HG03521 (cell line): ENCODE measurements around the gene CCDC24.

Experiments used
- ATAC-seq: cut with Tn5 transposase; IDR thresholded peaks from one replicate; pipeline ENCODE4 v1.9.1; 2021; ENCODE audit warnings: mild to moderate bottlenecking, moderate library complexity; ENCODE audit not compliant: unreplicated experiment

Gene CCDC24

DNA sequence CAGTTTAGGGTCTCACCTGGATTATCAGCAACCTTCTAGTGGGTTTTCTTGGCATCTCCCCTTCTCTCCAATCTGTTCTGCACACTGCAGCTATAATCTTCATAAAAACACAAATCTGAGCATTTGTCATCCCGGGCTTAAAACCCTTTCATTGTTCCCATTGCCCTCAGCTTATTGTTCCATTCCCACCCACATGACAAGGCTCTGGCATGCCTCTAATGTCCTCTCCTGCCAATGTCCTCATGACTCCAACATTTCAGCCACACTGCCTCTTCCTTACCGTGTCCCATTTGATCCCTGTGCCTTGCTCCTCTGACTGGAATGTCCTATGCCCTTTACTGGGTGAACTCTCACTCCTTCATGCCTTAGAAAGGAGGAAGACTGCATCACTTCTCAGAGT is 29.1 kb upstream of the CCDC24 start:
- no peak for ATAC-seq

DNA sequence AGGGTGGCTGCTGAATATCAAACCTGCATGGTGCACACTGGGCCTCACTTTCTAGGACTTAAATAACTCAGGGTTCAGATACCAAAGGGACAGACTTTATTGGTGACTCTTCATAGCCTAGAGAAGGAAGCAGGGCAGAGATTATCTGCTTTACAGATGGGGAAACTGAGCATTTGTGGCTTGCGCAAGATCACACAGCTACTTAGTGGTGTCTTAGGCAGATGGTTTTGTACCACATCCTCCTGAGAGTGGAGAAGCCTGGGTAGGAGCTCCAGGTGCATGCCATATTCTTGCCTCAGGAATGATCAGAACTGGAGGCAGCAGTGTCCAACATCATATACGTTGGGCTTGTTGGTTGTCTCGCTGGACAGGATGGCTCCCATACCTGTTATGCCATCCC is 28.4 kb upstream of the CCDC24 start:
- no peak for ATAC-seq

DNA sequence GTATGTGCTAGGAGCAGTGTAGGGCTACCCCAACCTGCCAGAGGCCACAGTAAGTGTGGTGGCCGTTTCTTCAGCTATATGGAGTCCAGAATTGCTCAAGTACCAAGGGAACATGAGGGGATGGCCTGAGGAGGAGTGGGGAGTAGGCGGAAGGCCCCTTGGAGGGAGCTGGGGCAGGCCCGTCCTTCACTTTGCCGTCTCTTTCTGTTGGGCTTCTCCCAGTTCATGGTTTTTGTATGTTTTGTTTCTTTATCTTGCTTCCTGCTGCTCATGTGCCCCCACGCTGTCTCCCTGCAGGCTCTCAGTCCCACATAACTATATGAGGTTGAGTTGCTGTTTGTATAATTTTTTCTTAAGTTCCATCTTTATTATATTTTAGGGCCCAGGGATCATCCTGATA is 27.5 kb upstream of the CCDC24 start:
- no peak for ATAC-seq

DNA sequence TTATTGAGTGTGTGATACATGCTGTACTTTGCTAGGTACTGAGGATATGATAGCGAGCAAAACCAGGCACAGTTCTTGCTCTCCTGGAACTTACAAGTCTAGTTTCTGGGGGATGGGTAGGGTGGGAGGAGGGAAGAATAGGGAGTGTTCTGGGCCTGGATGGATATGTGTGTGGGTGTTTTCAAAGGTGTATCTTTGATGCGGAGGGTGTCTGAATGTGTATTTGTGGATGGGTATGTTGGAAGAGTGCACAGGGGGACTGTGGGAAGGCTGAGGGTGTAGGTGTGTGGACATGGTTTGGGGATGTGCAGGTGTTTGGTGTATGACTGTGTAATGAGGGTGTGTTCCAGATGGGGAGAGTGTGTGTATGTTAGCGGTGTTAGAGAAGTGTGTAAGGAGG is 26.1 kb upstream of the CCDC24 start:
- ATAC-seq = no peak

DNA sequence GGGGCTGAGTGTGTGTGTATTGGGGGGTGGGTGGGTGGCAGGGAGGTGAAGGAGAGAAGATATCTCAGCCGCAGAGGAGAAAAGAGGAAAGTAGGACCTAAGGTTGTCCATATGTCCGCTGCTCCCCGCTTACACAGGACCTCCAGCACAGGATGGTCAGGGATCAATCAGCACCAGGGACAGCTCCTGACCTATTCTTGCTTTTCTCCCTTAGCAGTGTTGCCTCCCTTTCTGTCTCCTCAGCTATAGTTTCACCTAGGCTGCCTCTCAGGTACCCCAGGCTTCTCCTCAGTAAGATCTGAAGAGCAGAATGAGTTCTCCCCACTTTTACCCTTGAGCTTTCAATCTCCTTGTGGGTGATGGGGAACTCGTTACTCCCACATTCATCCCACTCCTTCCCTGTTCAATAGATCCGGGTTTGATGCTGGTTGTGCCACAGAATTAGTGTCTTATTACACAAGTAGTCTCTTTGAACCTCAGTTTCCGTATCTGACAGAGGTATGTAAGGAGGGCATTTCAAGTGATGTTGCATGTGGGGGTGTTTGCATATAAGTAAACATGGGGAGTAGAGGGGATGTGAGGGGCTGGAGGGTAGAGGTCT is 23.0 kb upstream of the CCDC24 start:
- ATAC-seq = no peak

DNA sequence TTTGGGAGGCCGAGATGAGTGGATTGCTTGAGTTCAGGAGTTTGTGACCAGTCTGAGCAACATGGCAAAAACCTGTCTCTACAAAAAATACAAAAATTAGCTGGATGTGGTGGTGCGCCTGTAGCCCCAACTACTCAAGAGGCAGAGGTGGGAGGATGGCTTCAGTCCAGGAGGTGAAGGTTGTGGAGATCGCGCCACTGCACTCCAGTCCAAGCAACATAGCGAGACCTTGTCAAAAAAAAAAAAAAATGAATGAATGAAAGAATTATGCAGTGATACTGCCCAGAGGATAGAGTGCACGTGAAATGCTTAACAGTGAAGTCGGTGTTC is 22.0 kb upstream of the CCDC24 start:
- ATAC-seq = no peak

DNA sequence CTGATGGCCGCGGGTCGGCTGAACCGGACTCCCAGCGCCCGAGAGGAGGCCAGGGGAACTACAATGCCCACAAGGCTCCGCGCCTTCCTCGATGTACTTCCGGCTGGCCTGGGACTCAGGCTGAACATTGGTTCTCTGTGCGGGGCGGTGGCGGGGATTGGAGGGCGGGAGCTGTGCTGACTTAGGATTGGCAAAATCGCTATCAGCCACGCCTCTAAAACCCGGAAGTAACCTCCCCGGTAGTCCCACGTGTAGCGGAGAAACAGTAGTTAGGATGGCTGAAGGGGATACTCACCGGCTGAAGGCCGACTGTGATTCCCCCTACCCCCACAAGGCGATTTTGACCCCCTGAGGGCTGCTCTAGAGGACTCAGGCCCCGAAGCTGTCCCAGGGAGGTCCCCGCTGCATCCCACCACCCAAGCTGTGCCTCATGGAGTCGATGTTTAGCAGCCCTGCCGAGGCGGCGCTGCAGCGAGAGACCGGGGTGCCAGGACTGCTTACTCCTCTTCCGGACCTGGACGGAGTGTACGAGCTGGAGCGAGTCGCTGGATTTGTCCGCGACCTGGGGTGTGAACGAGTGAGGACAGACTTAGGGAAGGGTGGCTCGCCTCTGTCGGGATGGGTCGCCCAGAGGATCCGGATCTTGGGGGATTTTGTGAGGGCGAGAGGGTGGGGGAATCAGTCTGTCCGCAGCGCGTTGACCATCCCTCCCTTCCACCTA is 21.5 kb upstream of the CCDC24 start, which contains the start of gene DPH2:
Gene DPH2 (plus strand): TSS at position 265 of the 721 bp plus-strand sequence. CDS start 166 bp downstream, at position 431.
- peak; percentile 84 for ATAC-seq

DNA sequence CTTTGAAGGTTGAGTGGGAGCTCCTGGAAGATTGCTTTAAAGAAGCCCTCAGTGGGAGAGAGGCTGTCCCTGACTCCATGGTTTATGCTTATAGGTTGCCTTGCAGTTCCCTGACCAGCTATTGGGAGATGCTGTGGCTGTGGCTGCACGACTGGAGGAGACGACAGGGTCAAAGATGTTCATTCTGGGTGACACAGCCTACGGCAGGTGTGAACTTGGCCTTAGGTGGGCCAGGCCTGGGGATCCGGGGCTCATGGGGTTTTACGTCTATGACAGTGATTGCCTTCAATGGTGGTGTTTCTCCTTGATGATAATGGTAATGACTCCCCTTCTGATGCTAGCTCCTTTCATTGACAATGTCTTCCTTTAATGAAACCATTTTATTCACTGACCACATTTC is 20.9 kb upstream of the CCDC24 start:
- no peak for ATAC-seq

DNA sequence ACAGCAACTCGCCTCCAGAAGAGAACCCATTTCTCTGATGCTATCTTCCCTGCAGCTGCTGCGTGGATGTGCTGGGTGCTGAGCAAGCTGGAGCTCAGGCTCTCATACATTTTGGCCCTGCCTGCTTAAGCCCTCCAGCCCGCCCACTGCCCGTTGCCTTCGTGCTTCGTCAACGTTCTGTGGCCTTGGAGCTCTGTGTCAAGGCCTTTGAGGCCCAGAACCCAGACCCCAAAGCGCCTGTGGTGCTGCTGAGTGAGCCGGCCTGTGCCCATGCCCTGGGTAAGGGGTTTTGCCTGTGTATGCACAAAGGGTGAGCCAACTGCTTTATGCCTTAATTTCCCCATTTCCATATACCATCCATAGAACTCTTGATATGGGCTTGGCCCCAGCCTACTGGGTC is 20.5 kb upstream of the CCDC24 start:
- no peak for ATAC-seq

DNA sequence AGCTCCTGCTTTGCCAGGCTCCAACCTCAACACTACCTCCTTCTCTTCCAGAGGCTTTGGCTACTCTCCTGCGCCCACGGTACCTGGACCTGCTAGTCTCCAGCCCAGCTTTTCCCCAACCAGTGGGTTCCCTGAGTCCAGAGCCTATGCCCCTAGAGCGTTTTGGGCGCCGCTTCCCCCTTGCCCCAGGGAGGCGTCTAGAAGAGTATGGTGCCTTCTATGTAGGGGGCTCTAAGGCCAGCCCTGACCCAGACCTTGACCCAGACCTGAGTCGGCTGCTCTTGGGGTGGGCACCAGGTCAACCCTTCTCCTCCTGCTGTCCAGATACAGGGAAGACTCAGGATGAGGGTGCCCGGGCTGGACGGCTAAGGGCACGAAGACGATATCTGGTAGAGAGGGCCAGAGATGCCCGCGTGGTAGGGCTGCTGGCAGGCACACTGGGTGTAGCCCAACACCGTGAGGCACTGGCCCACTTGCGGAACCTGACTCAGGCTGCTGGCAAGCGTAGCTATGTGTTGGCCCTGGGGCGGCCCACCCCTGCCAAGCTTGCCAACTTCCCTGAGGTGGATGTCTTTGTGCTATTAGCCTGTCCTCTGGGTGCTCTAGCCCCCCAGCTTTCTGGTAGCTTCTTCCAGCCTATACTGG is 19.9 kb upstream of the CCDC24 start:
- ATAC-seq = no peak

DNA sequence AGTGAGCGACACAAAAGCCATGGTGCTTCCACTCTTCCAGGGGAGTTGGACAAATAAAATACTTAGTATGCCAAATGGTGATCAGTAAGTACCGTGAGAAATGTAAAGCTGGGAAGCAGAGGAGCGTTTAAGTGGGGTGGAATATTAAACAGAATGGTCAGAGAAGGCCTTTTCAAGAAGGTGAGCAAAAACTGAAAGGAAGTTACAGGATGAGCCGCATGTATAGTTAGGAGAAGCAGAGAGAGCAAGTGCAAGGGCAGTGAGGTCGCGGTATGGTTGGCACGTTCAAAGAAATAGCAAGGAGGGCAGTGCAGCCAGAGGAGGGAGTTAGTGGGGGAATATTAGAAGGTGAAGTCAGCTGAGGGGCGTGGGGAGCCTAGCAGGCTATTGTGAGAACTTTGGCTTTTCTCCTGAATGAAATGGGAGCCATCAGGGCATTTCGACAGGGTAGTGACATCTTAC is 17.4 kb upstream of the CCDC24 start:
- no peak for ATAC-seq

DNA sequence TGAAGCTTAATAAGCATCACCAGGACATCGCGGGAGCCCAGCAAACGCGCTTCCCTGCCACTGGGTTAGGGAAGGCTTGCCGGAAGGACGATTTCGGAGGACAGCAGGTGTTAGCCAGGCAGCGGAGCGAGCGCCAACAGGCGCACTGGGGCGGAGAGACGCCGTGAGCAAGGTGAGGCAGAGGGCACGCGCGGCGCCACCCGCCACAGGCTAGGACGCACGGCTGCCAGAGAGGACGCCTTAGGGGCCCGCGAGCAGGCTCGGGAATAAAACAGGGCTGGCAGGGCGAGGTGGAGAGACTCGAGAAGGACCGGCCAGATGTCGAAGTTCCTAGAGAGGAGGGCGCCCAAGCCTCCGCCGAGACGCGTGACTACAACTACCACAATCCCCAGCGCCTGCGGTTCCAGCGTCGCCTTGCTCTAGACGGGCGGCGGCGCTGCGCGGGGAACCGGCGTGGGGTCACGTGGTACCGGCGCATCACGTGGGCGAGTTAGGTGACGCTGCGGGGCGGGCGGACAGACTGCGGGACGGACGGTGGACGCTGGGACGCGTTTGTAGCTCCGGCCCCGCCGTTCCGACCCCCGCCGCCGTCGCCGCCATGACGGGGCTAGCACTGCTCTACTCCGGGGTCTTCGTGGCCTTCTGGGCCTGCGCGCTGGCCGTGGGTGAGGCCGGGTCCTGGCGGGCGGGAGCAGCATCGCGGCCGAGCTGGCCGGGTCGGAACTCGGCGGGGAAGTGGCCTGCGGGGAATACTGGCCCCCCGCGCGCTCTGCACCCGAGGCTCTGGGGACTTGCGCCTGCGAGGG is 16.8 kb upstream of the CCDC24 start, which contains the start of gene ATP6V0B:
Gene ATP6V0B (plus strand): TSS at position 518 of the 806 bp plus-strand sequence. CDS start 81 bp downstream, at position 599.
- peak; percentile 53 for ATAC-seq

DNA sequence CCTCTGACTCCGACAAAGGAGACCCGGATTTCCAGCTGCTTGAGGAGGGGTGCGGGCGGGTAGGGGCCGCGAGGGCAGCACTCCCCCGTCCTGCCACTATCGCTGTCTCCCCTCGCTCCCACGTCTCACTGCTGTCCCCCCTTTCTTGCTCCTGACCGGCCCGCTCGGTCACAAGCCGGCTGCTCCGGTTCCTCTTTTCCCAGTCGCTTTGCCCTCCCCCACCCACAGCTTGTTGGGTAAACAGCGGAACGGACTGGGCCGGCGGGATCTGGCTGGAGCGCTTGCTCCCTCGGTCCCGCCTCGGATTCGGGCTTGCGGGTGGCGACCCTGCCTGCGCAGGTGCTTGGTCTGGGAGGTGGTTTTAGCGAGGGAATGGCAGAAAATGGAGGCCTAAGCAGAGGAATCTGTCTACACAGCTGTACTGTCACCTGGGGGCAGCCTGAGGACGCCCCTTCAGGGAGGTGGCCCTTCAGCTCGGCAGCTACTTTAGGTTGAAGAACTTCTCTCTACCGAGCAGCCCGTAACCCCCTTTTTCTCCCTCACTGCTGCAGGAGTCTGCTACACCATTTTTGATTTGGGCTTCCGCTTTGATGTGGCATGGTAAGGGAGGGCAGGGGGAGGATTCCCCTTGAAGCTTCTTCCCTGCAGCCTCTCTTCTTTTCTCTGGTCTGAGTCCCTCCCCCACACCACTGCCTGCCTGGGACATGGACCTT is 16.0 kb upstream of the CCDC24 start:
- peak; percentile 8 for ATAC-seq

DNA sequence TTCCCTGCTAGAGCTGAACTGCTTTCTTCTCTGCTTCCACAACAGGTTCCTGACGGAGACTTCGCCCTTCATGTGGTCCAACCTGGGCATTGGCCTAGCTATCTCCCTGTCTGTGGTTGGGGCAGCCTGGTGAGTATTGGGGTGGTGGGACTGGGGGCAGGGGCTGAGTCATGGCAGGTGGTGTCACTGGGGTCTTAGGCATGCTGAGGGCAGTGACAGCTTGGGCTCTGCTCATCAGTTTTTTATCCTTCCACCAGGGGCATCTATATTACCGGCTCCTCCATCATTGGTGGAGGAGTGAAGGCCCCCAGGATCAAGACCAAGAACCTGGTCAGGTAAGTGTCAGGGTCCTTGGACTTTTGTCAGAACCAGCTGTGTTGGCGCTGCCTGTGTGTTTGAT is 15.4 kb upstream of the CCDC24 start:
- ATAC-seq = no peak

DNA sequence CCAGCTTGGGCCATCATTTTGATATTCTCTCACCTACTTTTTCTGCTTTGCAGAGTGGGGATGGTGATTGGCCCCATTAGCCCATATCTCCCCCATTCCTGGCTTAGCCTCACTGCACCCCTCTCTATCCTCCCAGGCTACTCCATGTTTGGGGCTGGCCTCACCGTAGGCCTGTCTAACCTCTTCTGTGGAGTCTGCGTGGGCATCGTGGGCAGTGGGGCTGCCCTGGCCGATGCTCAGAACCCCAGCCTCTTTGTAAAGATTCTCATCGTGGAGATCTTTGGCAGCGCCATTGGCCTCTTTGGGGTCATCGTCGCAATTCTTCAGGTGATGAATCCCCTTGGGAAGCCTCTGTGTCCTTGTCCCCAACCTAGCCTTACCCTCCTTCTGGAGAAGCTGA is 14.5 kb upstream of the CCDC24 start:
- ATAC-seq = no peak

DNA sequence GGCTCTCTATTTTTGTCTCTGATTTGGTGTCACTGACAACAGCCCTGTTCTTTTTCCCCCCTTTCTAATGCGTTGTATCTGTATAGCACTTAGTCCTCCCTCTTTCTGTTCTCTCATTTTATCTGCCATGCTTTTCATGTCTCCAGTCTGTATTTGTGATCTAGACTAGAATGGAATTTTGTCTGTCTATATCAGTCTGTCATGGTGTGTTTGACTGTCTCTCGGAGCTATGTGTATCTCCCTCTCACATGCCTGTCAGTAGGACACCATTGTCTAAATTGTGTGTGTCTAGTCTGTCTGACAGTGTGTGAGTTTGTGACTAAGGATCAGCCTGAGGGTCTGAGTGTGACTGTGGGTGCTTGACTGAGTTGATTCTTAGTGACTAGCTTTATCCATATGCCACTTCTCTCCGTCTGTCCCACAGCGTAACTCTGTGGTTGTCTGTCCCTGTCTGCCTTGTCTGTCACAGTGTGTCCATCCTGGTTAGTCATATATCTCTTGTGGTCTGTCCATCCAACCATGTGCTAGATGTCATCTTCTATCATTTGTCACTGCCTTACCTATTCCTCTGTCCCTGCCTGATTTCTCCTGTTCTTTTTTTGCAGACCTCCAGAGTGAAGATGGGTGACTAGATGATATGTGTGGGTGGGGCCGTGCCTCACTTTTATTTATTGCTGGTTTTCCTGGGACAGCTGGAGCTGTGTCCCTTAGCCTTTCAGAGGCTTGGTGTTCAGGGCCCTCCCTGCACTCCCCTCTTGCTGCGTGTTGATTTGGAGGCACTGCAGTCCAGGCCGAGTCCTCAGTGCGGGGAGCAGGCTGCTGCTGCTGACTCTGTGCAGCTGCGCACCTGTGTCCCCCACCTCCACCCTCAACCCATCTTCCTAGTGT is 13.8 kb upstream of the CCDC24 start:
- ATAC-seq = no peak

DNA sequence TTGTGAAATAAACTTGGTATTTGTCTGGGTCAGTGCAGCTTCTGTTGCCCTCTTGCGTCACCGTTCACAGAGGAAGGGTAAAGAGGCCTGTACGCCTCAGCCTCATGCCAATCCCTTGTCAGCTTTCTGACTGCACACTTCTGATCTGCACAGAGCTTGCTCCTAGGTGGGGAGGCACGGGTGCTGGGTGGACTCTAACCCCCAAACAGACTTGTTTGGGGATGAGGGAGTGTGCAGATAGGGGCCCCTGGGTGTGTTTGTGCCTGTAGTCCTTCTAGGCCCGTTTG is 13.2 kb upstream of the CCDC24 start:
- ATAC-seq = no peak

DNA sequence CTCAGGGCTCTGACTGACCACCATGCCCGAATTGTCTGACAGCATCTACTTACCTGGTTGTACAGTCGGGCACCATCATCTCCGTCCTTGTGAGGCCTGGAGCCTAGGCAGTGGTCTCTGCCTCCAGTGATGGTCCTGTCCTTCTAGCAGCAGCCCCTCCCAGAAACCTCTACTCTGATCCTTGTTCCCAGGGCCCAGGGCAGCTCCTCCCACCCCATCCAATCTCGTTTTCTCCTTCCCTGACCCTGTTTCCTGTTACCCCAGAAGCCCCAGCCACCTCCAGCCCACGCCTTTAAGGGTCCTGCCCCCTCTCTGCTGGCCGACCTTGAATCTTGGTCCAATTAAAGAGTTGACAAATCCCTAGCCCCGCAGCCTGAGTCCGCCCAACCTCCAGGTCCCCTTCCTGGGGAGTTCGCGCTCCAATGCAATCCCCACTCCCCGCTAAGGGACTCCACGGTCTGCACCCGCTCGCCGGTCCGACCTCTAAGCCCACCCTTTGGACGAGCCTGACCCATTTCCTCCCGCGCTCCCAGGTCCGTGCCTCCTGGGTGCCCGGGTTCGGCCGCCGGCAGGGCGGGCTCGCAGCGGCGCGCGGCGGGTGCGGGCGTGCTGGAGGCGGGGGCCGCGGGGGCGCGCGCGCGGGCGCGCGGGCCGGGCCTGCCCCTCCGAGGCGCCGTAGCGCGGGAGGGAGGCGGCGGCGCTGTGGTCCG is 12.7 kb upstream of the CCDC24 start, which contains the start of gene B4GALT2:
Gene B4GALT2 (plus strand): TSS at position 660 of the 710 bp plus-strand sequence. CDS start 1,951 bp downstream, outside the sequence.
- ATAC-seq = no peak

DNA sequence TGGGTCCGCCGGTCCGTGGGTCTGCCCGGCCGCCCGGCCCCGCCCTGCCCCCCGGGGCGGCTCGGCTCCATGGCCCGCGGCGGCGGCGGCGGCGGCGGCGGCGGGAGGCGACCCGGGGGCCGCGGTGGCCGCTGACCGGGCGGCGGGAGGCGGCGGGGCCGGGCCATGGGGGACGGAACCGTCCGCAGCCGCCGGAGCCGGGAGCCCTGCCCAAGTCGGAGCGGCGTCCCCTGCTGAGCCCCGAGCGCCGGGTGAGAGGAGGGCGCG is 12.2 kb upstream of the CCDC24 start:
- no peak for ATAC-seq
